GM18507 (cell line): Measurements from ENCODE around the gene TCF25.
"Not testable (repeated sequence)": the region's sequence is repeated elsewhere in the genome, so short reads cannot be mapped to it uniquely, and the experiment has no call there.

ENCODE experiments used
- DNase-seq: peaks from one replicate; pipeline ENCODE4 v3.0.0; 2011; ENCODE audit warnings: low read depth; ENCODE audit not compliant: insufficient read length; ENCODE audit errors: extremely low spot score
- FAIRE-seq: peaks from 2 replicates; lab custom pipeline; 2011; peaks lifted over from hg19 to GRCh38; lab: Jason Lieb, UNC

The TCF25 gene

DNA sequence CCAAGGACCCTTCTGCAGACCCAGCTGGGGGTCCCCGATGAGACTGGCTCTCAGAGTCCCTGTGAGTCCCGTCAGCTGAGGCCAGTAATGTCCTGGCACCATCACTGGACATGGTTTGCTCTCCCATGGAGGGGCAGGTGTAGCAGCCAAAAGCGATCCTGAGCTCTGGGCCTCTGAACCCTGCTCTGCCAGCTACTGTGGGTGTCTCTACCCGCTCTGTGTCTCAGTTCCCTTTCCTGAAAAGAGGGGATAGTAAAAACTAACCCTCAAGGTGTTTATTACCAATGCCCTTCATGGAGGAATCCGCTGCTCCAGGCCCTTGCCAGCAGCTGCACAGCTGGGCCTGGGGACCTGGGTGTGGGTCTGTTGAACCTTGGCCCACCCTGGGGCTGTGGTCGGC lies 58.6 kb downstream of the TCF25 start:
- DNase-seq (no peak), FAIRE-seq (no peak)

DNA sequence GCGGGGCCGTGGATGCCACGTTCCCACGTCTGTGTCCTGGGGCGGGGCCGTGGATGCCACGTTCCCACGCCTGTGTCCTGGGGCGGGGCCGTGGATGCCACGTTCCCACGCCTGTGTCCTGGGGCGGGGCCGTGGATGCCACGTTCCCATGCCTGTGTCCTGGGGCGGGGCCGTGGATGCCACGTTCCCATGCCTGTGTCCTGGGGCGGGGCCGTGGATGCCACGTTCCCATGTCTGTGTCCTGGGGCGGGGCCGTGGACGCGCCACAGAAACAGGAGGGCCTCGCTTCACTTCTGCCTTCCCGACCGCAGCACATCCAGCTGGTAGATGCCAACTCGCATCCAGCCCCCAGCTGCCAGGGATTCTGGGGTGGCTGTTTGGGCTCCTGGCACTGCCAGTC lies 60.6 kb downstream of the TCF25 start:
- not testable (repeated sequence) for FAIRE-seq

DNA sequence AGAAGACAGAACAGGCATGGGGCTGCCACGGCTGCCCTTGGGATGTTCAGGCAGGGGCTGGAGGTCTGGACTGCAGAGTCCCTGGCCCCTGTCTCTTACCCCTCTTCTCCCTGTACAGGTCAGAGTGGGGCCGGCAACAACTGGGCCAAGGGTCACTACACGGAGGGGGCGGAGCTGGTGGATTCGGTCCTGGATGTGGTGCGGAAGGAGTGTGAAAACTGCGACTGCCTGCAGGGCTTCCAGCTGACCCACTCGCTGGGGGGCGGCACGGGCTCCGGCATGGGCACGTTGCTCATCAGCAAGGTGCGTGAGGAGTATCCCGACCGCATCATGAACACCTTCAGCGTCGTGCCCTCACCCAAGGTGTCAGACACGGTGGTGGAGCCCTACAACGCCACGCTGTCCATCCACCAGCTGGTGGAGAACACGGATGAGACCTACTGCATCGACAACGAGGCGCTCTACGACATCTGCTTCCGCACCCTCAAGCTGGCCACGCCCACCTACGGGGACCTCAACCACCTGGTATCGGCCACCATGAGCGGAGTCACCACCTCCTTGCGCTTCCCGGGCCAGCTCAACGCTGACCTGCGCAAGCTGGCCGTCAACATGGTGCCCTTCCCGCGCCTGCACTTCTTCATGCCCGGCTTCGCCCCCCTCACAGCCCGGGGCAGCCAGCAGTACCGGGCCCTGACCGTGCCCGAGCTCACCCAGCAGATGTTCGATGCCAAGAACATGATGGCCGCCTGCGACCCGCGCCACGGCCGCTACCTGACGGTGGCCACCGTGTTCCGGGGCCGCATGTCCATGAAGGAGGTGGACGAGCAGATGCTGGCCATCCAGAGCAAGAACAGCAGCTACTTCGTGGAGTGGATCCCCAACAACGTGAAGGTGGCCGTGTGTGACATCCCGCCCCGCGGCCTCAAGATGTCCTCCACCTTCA lies 61.5 kb downstream of the TCF25 start:
- no peak for FAIRE-seq

More for the DNA sequence above, 60.6 kb downstream of the TCF25 start:
- DNase-seq, result not testable (repeated sequence)

DNA sequence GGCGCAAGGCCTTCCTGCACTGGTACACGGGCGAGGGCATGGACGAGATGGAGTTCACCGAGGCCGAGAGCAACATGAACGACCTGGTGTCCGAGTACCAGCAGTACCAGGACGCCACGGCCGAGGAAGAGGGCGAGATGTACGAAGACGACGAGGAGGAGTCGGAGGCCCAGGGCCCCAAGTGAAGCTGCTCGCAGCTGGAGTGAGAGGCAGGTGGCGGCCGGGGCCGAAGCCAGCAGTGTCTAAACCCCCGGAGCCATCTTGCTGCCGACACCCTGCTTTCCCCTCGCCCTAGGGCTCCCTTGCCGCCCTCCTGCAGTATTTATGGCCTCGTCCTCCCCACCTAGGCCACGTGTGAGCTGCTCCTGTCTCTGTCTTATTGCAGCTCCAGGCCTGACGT lies 62.2 kb downstream of the TCF25 start:
- not testable (repeated sequence) for FAIRE-seq, DNase-seq

More for the DNA sequence above, 61.5 kb downstream of the TCF25 start:
- DNase-seq, result no peak

DNA sequence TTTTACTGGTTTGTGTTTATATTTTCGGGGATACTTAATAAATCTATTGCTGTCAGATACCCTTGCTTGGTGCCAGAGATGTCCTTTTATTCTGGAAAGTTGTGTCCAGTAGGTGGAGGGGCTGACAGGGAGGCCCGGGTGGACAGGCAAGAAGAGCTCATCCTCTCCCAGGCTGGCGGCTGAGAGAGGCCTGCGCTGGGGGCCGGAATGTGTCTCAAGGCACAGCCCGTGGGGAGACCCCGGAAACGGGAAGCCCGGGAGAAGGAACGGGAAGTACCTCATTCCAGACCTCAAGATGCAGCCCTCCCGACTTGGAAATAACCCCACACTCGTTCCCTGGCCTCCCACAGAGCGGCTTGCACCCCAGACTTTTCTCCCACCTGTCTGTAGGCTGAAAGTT lies 62.6 kb downstream of the TCF25 start:
- DNase-seq, result no peak
- FAIRE-seq, result no peak

DNA sequence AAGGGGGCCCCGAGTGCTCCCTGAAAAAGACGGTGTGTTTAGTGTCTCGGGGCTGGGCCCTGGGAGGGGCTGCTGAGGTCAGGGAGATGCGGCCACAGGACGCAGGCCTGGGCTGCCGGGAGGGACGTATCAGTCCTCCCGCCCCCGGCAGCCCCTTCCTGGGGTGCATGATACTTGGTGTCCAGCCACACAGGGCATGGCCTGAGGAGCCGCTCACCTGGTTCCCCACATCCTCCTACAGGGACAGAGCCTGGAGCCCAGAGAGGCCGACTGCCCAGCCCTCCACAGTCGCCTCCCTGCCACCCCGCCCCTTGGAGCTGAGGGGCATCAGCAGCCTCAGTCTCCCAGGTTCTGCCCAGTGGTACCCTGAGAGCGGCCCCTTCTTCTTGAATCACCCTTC lies 63.1 kb downstream of the TCF25 start:
- DNase-seq (no peak), FAIRE-seq (no peak)

DNA sequence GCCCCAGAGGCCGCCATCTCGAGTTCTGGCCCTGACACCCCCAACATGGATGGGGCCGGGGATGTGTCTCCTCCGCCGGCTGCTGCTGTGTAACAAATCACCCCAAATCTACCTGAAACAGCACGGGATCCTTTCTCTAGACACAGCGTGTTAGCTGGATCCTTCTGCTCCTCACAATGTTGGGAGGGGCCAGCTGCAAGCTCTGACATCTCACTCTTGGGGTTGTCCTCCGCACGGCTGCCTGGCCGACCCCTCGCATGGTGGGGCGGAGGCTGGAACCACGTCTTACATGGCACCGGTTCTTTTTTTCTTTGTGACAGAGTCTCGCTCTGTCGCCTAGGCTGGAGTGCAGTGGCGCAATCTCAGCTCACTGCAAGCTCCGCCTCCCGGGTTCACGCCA lies 63.6 kb downstream of the TCF25 start:
- FAIRE-seq (no peak), DNase-seq (no peak)

DNA sequence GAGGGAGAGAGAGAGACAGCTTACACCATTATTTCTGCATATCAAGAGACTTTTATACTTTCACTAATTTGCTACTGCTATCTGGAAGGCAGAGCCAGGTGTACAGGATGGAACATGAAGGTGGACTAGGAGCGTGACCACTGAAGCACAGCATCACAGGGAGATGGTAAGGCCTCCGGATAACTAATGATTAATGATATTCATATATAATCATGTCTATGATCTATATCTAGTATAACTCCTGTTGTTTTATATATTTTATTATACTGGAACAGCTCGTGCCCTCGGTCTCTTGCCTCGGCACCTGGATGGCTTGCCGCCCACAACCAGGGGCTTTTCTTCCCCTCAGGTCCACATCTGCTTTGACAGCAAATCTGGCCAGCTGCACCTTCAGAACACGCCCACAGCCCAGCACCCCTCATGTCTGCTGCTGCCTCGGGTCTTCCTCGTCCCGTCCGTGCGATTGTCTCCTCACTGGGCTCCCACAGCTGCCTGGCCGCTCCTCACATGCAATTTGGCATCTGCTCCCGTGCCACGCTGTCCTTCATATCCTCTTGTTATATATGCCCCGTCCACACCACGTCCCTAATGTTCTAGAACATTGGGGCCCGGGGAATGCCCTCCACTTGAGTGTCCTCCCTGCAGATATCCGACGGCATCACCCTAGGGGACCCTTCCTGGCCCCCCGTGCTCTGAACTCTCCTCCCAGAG lies 64.9 kb downstream of the TCF25 start:
- DNase-seq, result no peak
- no peak for FAIRE-seq

DNA sequence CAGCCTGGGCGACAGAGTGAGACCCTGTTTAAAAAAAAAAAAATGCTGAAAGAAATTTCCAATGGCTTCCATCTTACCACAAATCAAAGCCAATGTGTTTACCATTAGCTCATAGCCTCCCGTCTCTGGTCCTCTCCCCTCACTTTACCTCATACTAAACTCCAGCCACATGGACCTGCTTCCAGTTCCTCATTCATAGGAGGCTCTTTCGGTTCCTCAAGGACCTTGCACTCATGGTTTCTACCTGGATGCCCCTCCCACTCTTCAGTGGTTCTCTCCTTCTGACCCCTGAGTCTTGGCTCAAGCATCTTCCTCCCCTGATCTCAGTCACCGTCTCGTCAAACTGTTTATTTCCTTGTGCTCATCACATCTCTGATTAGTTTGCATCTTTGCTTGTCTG lies 71.4 kb downstream of the TCF25 start:
- FAIRE-seq, result peak; percentile 73
- DNase-seq, result no peak

DNA sequence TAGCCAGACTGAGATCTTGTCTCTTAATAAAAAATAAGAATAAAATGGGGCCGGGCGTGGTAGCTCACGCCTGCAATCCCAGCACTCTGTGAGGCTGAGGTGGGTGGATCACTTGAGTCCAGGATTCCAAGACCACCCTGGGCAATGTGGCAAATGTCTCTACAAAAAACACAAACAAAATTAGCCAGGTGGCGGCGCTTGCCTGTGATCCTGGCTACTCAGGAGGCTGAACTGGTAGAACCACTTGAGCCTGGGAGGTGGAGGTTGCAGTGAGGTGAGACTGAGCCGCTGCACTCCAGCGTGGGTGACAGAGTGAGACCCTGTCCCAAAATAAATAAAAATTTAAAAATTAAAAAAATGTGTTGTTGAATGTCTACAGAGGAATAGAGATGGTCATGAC lies 72.3 kb downstream of the TCF25 start:
- FAIRE-seq (no peak), DNase-seq (no peak)

DNA sequence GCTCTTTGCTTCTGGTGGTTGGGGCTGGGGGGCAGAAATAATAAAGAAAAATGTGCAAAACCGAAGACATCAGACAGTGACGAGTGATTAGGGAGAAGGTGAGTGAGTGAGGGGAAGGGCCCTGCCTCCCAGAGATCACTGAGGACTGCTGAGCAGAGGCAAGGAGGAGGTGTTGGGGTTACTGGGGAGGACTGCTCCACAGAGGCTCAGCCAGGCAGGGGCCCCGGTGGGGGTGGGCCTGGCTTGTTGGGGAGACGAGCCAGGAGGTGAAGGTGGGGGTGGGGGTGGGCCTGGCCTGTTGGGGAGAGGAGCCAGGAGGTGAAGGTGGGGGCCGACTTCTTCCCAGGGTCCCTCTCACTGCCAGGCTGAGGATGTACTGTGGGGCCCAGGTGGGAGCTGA lies 73.1 kb downstream of the TCF25 start:
- DNase-seq (no peak), FAIRE-seq (no peak)

DNA sequence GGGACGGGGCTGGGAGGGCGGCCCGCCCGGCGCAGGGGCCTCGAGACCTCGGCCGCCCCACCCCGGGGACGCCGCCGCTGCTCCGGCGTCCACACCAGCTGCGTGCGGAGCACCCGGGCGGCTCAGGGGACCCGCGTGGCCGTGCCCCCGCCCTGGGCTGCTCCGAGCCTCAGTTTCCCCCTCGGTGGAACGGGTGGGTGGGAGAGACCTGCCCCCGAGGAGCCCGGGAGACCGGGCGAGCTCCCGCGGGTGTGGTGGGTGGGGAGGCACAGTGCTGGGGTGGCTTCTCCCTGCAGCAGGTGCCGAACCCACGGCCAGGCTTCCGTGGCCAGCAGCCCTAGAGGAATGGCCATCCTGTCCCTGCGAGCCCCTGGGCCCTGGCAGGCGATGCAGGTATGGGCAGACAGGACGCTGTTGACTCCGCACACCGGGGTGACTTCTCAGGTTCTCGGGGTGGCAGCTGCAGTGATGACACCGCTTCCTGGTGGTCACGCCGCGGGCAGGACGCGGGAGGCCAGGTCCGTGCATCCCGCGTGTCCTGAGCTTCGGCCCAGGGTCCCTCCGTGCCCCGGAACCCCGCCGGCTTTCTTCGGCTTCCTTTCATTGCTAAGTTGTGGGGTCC lies 75.8 kb downstream of the TCF25 start:
- no peak for DNase-seq
- FAIRE-seq, result no peak

DNA sequence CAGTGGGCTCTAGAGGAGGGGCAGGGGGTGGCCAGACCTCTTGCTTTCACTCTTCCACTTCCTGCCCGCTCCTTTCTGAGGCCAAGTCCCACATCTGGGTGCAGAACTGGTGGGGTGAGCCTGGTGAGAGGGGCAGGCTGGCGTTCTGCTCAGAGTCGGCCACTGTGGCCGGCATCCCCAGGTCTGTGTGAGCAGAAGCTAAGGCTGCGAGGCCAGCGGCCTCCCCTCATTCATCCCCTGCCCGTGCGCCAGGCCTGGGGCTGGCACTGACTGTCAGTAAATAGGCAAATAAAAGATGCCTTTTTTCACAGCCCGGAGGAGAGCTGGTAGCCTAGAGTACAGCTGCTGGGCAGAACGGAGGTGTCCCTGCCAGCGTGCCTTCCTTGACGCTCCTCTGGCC lies 76.4 kb downstream of the TCF25 start:
- no peak for FAIRE-seq
- DNase-seq, result no peak

DNA sequence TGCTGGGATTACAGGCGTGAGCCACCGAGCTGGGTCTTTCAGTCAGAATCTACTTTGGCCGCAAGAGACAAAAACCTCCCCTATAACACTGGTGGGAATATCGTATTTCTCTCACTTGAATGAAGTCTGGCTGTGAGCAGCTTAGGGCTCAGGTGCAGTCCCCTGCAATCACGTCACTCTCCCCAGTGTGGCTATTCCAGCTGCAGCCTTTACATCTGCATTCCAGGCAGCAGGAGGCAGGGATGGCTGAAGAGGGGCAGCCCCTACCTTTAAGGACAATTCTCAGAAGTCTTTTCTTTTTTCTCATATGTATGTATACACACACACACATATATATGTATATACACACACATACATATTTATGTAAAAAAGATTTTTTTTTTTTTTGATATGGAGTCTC lies 78.1 kb downstream of the TCF25 start:
- FAIRE-seq, result no peak
- DNase-seq, result no peak

DNA sequence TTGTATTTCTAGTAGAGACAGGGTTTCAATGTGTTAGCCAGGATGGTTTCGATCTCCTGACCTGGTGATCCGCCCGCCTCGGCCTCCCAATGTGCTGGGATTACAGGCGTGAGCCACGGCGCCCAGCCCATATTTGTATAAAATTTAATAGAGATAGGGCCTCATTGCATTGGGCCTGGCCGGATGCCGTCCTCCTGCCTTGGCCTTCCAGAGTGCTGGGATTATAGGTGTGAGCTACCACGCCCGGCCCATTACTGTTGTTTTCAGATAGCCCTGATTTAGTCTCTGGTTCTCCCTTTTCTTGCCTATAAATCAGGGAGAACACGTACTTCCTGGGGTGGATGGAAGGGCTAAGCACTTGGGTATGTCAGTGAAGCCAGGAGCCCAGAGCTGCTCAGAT lies 78.7 kb downstream of the TCF25 start:
- no peak for DNase-seq
- no peak for FAIRE-seq

DNA sequence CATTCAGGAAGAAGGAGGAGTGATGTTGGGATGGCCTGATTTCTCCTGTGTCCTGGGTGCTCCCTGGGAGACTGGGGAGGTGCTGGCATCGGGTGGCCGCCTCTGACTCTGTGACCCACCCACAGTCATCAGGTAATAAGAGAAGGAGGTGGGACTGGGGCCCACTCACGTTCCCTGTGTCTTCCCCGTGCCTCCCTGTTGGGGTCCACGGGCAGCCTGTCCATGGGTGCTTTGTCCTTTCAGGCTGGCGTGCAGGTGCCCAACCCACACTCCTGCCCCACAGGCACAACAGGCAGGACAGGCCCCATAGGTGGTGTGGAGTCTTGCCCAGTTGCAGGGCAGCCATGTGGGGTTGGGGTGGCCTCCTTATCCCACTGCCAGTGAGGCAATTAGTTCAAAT lies 79.2 kb downstream of the TCF25 start:
- no peak for FAIRE-seq

DNA sequence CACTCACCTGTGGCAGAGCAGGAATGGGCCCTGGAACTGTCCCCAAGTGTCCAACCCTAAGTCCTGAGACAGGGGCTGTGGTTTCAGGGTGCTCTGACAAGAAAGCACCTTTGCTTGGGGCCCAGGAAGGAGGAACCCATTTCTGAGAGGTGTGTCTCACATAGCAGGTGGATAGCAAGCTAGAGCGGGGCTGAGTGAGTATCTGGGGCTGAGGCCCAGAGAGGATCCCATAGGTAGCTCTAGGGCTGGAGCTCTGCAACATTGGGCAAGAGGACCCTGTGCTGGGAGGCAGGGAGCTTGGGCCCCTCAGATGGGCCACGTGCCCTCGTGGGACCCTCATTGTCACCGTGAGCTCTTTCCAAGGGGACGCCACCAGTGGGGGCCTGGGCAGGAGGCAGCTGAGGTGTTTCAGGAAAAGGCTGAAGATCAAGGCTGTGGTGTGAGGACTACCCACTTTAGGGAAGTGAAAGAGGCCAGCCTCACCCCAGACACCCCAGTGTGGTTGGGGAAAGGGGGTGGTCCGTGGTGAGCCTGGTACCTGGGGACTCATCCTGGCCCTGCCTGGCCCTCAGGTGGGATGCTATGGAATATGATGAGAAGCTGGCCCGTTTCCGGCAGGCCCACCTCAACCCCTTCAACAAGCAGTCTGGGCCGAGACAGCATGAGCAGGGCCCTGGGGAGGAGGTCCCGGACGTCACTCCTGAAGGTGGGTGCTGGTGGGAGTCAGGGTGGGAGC lies 80.4 kb downstream of the TCF25 start:
- FAIRE-seq, result peak; percentile 84
- DNase-seq, result peak; percentile 62

More for the DNA sequence above, 79.2 kb downstream of the TCF25 start:
- no peak for DNase-seq

DNA sequence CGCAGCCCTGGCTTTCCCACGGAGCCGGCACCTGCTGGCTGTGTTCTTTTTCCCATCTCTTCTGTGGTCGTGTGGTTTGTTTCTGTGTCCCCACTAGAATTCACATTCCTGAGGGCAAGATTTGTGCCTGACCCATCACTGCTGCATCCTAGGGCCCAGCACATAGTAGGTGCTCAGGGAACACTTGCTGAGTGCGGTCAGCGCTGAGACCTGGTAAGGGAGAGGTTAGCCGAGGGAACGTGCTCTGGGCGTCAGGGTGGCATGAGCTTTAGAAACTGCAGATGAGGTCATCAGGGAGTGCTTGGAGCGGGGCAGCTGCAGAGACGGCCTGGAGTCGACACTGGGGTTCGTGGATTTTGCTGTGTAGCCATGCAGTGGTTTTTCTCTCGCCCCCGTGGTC lies 81.1 kb downstream of the TCF25 start:
- FAIRE-seq (peak; percentile 9), DNase-seq (no peak)

DNA sequence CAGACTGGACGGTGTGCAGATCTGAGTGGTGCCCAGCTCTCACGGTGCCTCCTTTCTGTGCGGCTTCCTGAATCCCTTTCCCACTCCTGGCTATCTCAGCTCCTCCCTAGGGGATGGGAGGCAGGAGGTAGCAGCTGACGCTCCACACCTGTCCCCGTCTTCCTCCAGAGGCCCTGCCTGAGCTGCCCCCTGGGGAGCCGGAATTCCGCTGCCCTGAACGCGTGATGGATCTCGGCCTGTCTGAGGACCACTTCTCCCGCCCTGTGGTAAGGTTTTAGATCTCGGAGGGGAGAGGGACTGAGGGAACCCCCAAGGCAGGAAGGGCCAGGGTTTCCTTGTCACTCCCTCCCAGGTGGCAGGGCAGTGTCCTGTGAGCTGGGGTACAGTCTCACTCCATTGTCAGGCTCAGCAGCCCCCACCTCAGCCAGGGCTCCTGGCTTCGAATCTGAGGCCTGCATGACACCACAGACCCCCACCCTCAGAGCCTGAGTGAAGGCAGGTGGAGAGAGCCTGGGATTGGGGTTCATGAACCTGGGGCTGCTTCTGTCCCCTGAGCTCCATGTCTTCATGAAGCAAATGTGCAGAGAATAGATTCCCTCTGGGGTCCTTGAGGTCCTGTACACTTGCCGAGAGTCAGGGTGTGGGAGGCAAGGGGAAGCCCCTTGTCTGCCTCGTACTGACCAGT lies 81.8 kb downstream of the TCF25 start:
- DNase-seq (no peak), FAIRE-seq (no peak)
